ENCODE results near the gene IGFBP4. TPM values are rescaled to one million over a fixed set of nuclear protein-coding genes. Genes with fewer than 3 reads are reported as not detected.

Gene IGFBP4
- total RNA-seq, 1 donor from 2014 or later = 76.2 TPM

GRCh38 chr17:40430272-40431230, 12.7 kb upstream of the IGFBP4 start:
- Histone ChIP-seq H3K27me3 (ENCODE audit: control insufficient read depth in 3 of 3, insufficient read depth in 3 of 3, low read length in 3 of 3) (no peaks in the 10 kb centered on the region), H3K36me3 (ENCODE audit: control insufficient read depth in 3 of 3, insufficient read depth in 3 of 3, low read length in 3 of 3) (no peaks in the 10 kb centered on the region), H3K4me3 (ENCODE audit: low read length in 3 of 3) (no peak overlapping the region), H3K4me1 (ENCODE audit: control insufficient read depth in 3 of 3, insufficient read depth in 3 of 3, low read length in 3 of 3) (peaks cover 7 to 13% (median 9%) of the 10 kb centered on the region in 3 donors), H3K9me3 (ENCODE audit: control insufficient read depth in 3 of 3, low read length in 3 of 3) (no peaks in the 10 kb centered on the region), H3K9ac (ENCODE audit: low read depth in 1 of 3, low read length in 3 of 3) (no peak overlapping the region), H3K27ac (ENCODE audit: low read depth, low read length) (no peak overlapping the region)

GRCh38 chr17:40431231-40431602, 12.0 kb upstream of the IGFBP4 start:
- Histone ChIP-seq H3K9ac (ENCODE audit: low read depth in 1 of 3, low read length in 3 of 3) (no peak overlapping the region), H3K4me1 (ENCODE audit: control insufficient read depth in 3 of 3, insufficient read depth in 3 of 3, low read length in 3 of 3) (peaks cover 7 to 10% (median 9%) of the 10 kb centered on the region in 3 donors), H3K9me3 (ENCODE audit: control insufficient read depth in 3 of 3, low read length in 3 of 3) (no peaks in the 10 kb centered on the region), H3K4me3 (ENCODE audit: low read length in 3 of 3) (no peak overlapping the region), H3K36me3 (ENCODE audit: control insufficient read depth in 3 of 3, insufficient read depth in 3 of 3, low read length in 3 of 3) (no peaks in the 10 kb centered on the region), H3K27me3 (ENCODE audit: control insufficient read depth in 3 of 3, insufficient read depth in 3 of 3, low read length in 3 of 3) (no peaks in the 10 kb centered on the region), H3K27ac (ENCODE audit: low read depth, low read length) (no peak overlapping the region)

GRCh38 chr17:40432864-40433528, 10.3 kb upstream of the IGFBP4 start:
- H3K36me3 ChIP-seq (ENCODE audit: control insufficient read depth in 3 of 3, insufficient read depth in 3 of 3, low read length in 3 of 3) = no peaks in the 10 kb centered on the region
- no peak overlapping the region for H3K4me3 ChIP-seq (ENCODE audit: low read length in 3 of 3)
- H3K27ac ChIP-seq (ENCODE audit: low read depth, low read length) = peak overlapping the region; percentile 12
- no peaks in the 10 kb centered on the region for H3K9me3 ChIP-seq (ENCODE audit: control insufficient read depth in 3 of 3, low read length in 3 of 3)
- H3K4me1 ChIP-seq (ENCODE audit: control insufficient read depth in 3 of 3, insufficient read depth in 3 of 3, low read length in 3 of 3) = peaks cover 7 to 10% (median 9%) of the 10 kb centered on the region in 3 donors
- H3K9ac ChIP-seq (ENCODE audit: low read depth in 1 of 3, low read length in 3 of 3) = peak overlapping the region in 1 of 3 donors; percentile 10
- H3K27me3 ChIP-seq (ENCODE audit: control insufficient read depth in 3 of 3, insufficient read depth in 3 of 3, low read length in 3 of 3) = no peaks in the 10 kb centered on the region

GRCh38 chr17:40433551-40434415, 9.5 kb upstream of the IGFBP4 start:
- Histone ChIP-seq H3K4me1 (ENCODE audit: control insufficient read depth in 3 of 3, insufficient read depth in 3 of 3, low read length in 3 of 3) (peaks cover 7 to 10% (median 9%) of the 10 kb centered on the region in 3 donors), H3K27me3 (ENCODE audit: control insufficient read depth in 3 of 3, insufficient read depth in 3 of 3, low read length in 3 of 3) (no peaks in the 10 kb centered on the region), H3K4me3 (ENCODE audit: low read length in 3 of 3) (no peak overlapping the region), H3K9me3 (ENCODE audit: control insufficient read depth in 3 of 3, low read length in 3 of 3) (no peaks in the 10 kb centered on the region), H3K36me3 (ENCODE audit: control insufficient read depth in 3 of 3, insufficient read depth in 3 of 3, low read length in 3 of 3) (no peaks in the 10 kb centered on the region), H3K9ac (ENCODE audit: low read depth in 1 of 3, low read length in 3 of 3) (peak overlapping the region in 1 of 3 donors; percentile 10), H3K27ac (ENCODE audit: low read depth, low read length) (peak overlapping the region; percentile 12)

DNA sequence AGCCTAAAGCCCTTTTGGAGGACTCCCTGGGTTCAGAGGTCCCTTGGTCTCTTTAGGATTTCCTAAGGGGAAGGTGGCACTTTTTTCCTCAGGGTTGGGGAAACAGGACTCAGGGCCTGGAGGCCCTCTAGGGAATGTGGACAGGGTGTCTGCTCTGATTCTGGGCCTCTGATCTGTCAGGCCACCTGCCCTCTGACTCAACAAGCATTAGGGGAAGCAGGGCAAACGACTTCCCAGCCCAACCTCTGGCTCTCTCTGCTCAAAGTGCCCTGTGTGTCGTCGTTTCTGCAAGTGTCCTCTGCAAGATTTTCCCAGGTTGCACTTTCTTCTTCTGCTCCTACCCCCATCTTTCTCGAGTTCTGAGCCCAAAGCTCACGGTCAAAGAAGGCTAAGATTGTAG, 6.6 kb upstream of the IGFBP4 start:
- Histone ChIP-seq H3K27me3 (ENCODE audit: control insufficient read depth in 3 of 3, insufficient read depth in 3 of 3, low read length in 3 of 3) (no peaks in the 10 kb centered on the region), H3K9me3 (ENCODE audit: control insufficient read depth in 3 of 3, low read length in 3 of 3) (no peaks in the 10 kb centered on the region), H3K36me3 (ENCODE audit: control insufficient read depth in 3 of 3, insufficient read depth in 3 of 3, low read length in 3 of 3) (no peaks in the 10 kb centered on the region), H3K27ac (ENCODE audit: low read depth, low read length) (no peak overlapping the region), H3K4me3 (ENCODE audit: low read length in 3 of 3) (no peak overlapping the region), H3K4me1 (ENCODE audit: control insufficient read depth in 3 of 3, insufficient read depth in 3 of 3, low read length in 3 of 3) (peaks cover 10% of the 10 kb centered on the region in 3 donors), H3K9ac (ENCODE audit: low read depth in 1 of 3, low read length in 3 of 3) (peak overlapping the region in 1 of 3 donors; percentile 14)

GRCh38 chr17:40437095-40437732, 6.0 kb upstream of the IGFBP4 start:
- no peak overlapping the region for H3K4me3 ChIP-seq (ENCODE audit: low read length in 3 of 3)
- no peak overlapping the region for H3K9ac ChIP-seq (ENCODE audit: low read depth in 1 of 3, low read length in 3 of 3)
- no peak overlapping the region for H3K27ac ChIP-seq (ENCODE audit: low read depth, low read length)
- H3K4me1 ChIP-seq (ENCODE audit: control insufficient read depth in 3 of 3, insufficient read depth in 3 of 3, low read length in 3 of 3) = peaks cover 10 to 11% (median 10%) of the 10 kb centered on the region in 3 donors
- no peaks in the 10 kb centered on the region for H3K9me3 ChIP-seq (ENCODE audit: control insufficient read depth in 3 of 3, low read length in 3 of 3)
- no peaks in the 10 kb centered on the region for H3K36me3 ChIP-seq (ENCODE audit: control insufficient read depth in 3 of 3, insufficient read depth in 3 of 3, low read length in 3 of 3)
- H3K27me3 ChIP-seq (ENCODE audit: control insufficient read depth in 3 of 3, insufficient read depth in 3 of 3, low read length in 3 of 3) = no peaks in the 10 kb centered on the region

- Histone ChIP-seq H3K4me1 (ENCODE audit: control insufficient read depth in 3 of 3, insufficient read depth in 3 of 3, low read length in 3 of 3) (peaks cover 3 to 12% (median 9%) of the 10 kb centered on the region in 3 donors), H3K9me3 (ENCODE audit: control insufficient read depth in 3 of 3, low read length in 3 of 3) (no peaks in the 10 kb centered on the region), H3K4me3 (ENCODE audit: low read length in 3 of 3) (no peak overlapping the region)
Measured at GRCh38 chr17:40440166-40440565, 3.1 kb upstream of the IGFBP4 start.

GRCh38 chr17:40442392-40443195, 656 bp upstream of the IGFBP4 start:
- H3K27ac ChIP-seq (ENCODE audit: low read depth, low read length) = peak overlapping the region; percentile 80
- H3K4me1 ChIP-seq (ENCODE audit: control insufficient read depth in 3 of 3, insufficient read depth in 3 of 3, low read length in 3 of 3) = peaks cover 15 to 26% (median 24%) of the 10 kb centered on the region in 3 donors
- peak overlapping the region; percentile 46 to 69 (median 67) for H3K4me3 ChIP-seq (ENCODE audit: low read length in 3 of 3)
- H3K36me3 ChIP-seq (ENCODE audit: control insufficient read depth in 3 of 3, insufficient read depth in 3 of 3, low read length in 3 of 3) = peaks cover 0 to 6% (median under 1%) of the 10 kb centered on the region in 3 donors
- peaks cover 0 to 5% (median 5%) of the 10 kb centered on the region in 3 donors for H3K27me3 ChIP-seq (ENCODE audit: control insufficient read depth in 3 of 3, insufficient read depth in 3 of 3, low read length in 3 of 3)
- no peaks in the 10 kb centered on the region for H3K9me3 ChIP-seq (ENCODE audit: control insufficient read depth in 3 of 3, low read length in 3 of 3)
- peak overlapping the region; percentile 59 to 79 (median 79) for H3K9ac ChIP-seq (ENCODE audit: low read depth in 1 of 3, low read length in 3 of 3)

More at GRCh38 chr17:40440166-40440565, 3.1 kb upstream of the IGFBP4 start:
- peaks cover 0 to 5% (median 5%) of the 10 kb centered on the region in 3 donors for H3K27me3 ChIP-seq (ENCODE audit: control insufficient read depth in 3 of 3, insufficient read depth in 3 of 3, low read length in 3 of 3)
- no peaks in the 10 kb centered on the region for H3K36me3 ChIP-seq (ENCODE audit: control insufficient read depth in 3 of 3, insufficient read depth in 3 of 3, low read length in 3 of 3)
- H3K9ac ChIP-seq (ENCODE audit: low read depth in 1 of 3, low read length in 3 of 3) = no peak overlapping the region
- H3K27ac ChIP-seq (ENCODE audit: low read depth, low read length) = no peak overlapping the region

All from skeletal muscle tissue (tissue), 4 donors.